NCI-H2107 treated with DMSO at 0.1 percent for 48 hours (cell line): ENCODE measurements around the gene SLC4A7.
"Not testable (repeated sequence)": the region's sequence is repeated elsewhere in the genome, so short reads cannot be mapped to it uniquely, and the experiment has no call there.

Experiments
- DNase-seq: peaks from one replicate; lab custom pipeline; 2025; ENCODE audit not compliant: unreplicated experiment; lab: John Stamatoyannopoulos, UW

SLC4A7 gene

GRCh38 chr3:27438352-27438751 lies 45.8 kb downstream of the SLC4A7 start:
- not testable (repeated sequence) for DNase-seq

GRCh38 chr3:27431116-27431515 lies 53.1 kb downstream of the SLC4A7 start:
- DNase-seq = no peak

GRCh38 chr3:27429909-27430308 lies 54.3 kb downstream of the SLC4A7 start:
- no peak for DNase-seq

GRCh38 chr3:27428446-27428845 lies 55.7 kb downstream of the SLC4A7 start:
- DNase-seq = no peak

GRCh38 chr3:27426926-27427325 lies 57.3 kb downstream of the SLC4A7 start:
- no peak for DNase-seq

GRCh38 chr3:27425896-27426565 lies 58.2 kb downstream of the SLC4A7 start:
- DNase-seq = no peak

GRCh38 chr3:27424812-27425521 lies 59.2 kb downstream of the SLC4A7 start:
- DNase-seq = not testable (repeated sequence)

- no peak for DNase-seq
These were observed 60.7 kb downstream of the SLC4A7 start for GRCh38 chr3:27423463-27423862.

GRCh38 chr3:27422617-27423016 lies 61.6 kb downstream of the SLC4A7 start:
- DNase-seq = no peak

GRCh38 chr3:27415202-27415601 lies 69.0 kb downstream of the SLC4A7 start:
- no peak for DNase-seq

- no peak for DNase-seq
These were observed 91.1 kb downstream of the SLC4A7 start for GRCh38 chr3:27392950-27393679.

GRCh38 chr3:27392414-27392813 lies 91.8 kb downstream of the SLC4A7 start:
- DNase-seq = not testable (repeated sequence)

- no peak for DNase-seq
These were observed 92.4 kb downstream of the SLC4A7 start for GRCh38 chr3:27391796-27392195.

GRCh38 chr3:27387625-27388024 lies 96.6 kb downstream of the SLC4A7 start:
- DNase-seq = no peak

- DNase-seq = no peak
These were observed 98.7 kb downstream of the SLC4A7 start for GRCh38 chr3:27385504-27385903.

GRCh38 chr3:27384191-27384590 lies 100.0 kb downstream of the SLC4A7 start:
- DNase-seq = no peak

- DNase-seq = no peak
These were observed 103.5 kb downstream of the SLC4A7 start for GRCh38 chr3:27380433-27381357.

- no peak for DNase-seq
These were observed 105.9 kb downstream of the SLC4A7 start for GRCh38 chr3:27378331-27378730.

GRCh38 chr3:27376109-27376772 lies 107.9 kb downstream of the SLC4A7 start:
- no peak for DNase-seq

GRCh38 chr3:27368831-27369607 lies 115.2 kb downstream of the SLC4A7 start, which contains the start of gene NEK10:
NEK10 (minus strand) TSS chr3:27369383; CDS start chr3:27352882, 16,501 bp downstream.
- peak; percentile 51 for DNase-seq
